Mesendoderm (in vitro differentiated cells): Measurements from ENCODE around the gene TPPP2.
A peak's percentile ranks its signal among the peaks of the same experiment; 100 is the strongest.

Source experiments
- DNase-seq: peaks from one replicate; pipeline ENCODE4 v3.0.0; 2013
- H2AK5ac ChIP-seq: 2 replicates; pipeline ENCODE4 v1.6.1; 2013; ENCODE audit warnings: low read length, inconsistent platforms
- H2BK120ac ChIP-seq: 2 replicates; pipeline ENCODE4 v1.6.1; 2013; ENCODE audit warnings: low read depth, mild to moderate bottlenecking, low read length, moderate library complexity, mixed read lengths
- H2BK15ac ChIP-seq: replicated peaks from 2 replicates; pipeline ENCODE4 v1.6.1; 2013; ENCODE audit warnings: low read depth, mild to moderate bottlenecking, moderate library complexity
- H2BK5ac ChIP-seq: 2 replicates; pipeline ENCODE4 v1.6.1; 2013; ENCODE audit warnings: low read length, inconsistent platforms
- H3K18ac ChIP-seq: 2 replicates; pipeline ENCODE4 v1.6.1; 2013; ENCODE audit warnings: mild to moderate bottlenecking, low read length, mixed read lengths
- H3K23ac ChIP-seq: one replicate; pipeline ENCODE4 v1.6.1; 2013; ENCODE audit warnings: low read length
- H3K27ac ChIP-seq: 2 replicates; pipeline ENCODE4 v1.5.1; 2013; ENCODE audit warnings: low read depth, mild to moderate bottlenecking, inconsistent platforms, low read length, moderate library complexity
- H3K27me3 ChIP-seq: 2 replicates; pipeline ENCODE4 v1.6.1; 2013; ENCODE audit warnings: low read length, control low read depth, mild to moderate bottlenecking, inconsistent platforms; ENCODE audit not compliant: insufficient read depth, poor library complexity
- H3K36me3 ChIP-seq: 2 replicates; pipeline ENCODE4 v1.6.1; 2013; ENCODE audit warnings: low read length, inconsistent platforms; ENCODE audit not compliant: control insufficient read depth, insufficient read depth
- H3K4ac ChIP-seq: one replicate; pipeline ENCODE4 v1.6.1; 2013; ENCODE audit warnings: low read depth, mild to moderate bottlenecking, low read length, moderate library complexity
- H3K4me1 ChIP-seq: 2 replicates; pipeline ENCODE4 v1.6.1; 2013; ENCODE audit warnings: low read depth, low read length, inconsistent platforms; ENCODE audit not compliant: control insufficient read depth
- H3K4me2 ChIP-seq: 2 replicates; pipeline ENCODE4 v1.6.1; 2013; ENCODE audit warnings: low read length
- H3K4me3 ChIP-seq: 2 replicates; pipeline ENCODE4 v1.5.1; 2013; ENCODE audit warnings: mild to moderate bottlenecking, low read length
- H3K56ac ChIP-seq: one replicate; pipeline ENCODE4 v1.6.1; 2013; ENCODE audit warnings: low read length
- H3K79me1 ChIP-seq: 2 replicates; pipeline ENCODE4 v1.6.1; 2013; ENCODE audit warnings: low read length, inconsistent platforms
- H3K79me2 ChIP-seq: 2 replicates; pipeline ENCODE4 v1.6.1; 2013; ENCODE audit warnings: mild to moderate bottlenecking, low read length; ENCODE audit not compliant: control insufficient read depth, insufficient read depth
- H3K9ac ChIP-seq: 2 replicates; pipeline ENCODE4 v1.6.1; 2013; ENCODE audit warnings: low read length, inconsistent platforms
- H4K5ac ChIP-seq: one replicate; pipeline ENCODE4 v1.6.1; 2013; ENCODE audit warnings: low read length
- H4K8ac ChIP-seq: one replicate; pipeline ENCODE4 v1.6.1; 2013; ENCODE audit warnings: low read depth, mild to moderate bottlenecking, control low read depth, low read length, moderate library complexity
- WGBS: extraction: QIAGEN DNeasy Blood & Tissue Kit; methylation state at CpG from one replicate; pipeline ENCODE4 v1.1.7; 2013; ENCODE audit warnings: low lambda C conversion rate, missing lambda C conversion rate; ENCODE audit not compliant: insufficient coverage; ENCODE audit errors: extremely low coverage; 5-methylcytosine and 5-hydroxymethylcytosine counted together

The TPPP2 gene

DNA sequence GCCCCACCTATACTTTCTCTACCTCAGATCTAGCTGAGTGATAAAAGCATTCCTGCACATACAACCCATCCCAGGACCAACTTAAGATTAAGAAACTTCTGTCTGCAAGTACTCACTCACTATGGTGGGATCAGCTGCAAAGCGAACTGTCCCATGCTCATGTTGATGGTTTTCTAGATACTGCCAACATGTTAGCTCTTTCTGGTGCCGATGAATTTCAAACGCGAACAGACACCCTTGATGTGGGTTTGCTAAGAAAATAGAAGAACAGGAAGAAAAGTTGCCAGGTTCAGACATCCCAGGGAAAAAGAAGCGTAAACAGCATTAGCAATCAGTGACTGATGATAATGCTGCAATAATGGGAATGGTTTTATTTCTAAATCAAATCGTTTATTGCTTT, 32.5 kb upstream of the TPPP2 start:
- Histone ChIP-seq H3K4me1 (peaks cover 8% of the 10 kb centered on the region), H3K4me3 (no peak overlapping the region), H3K27me3 (no peaks in the 10 kb centered on the region), H4K5ac (no peak overlapping the region), H3K79me1 (no peaks in the 10 kb centered on the region), H3K79me2 (no peaks in the 10 kb centered on the region), H2BK5ac (no peak overlapping the region), H2BK120ac (no peak overlapping the region), H3K27ac (no peak overlapping the region), H2BK15ac (no peak overlapping the region), H4K8ac (no peak overlapping the region), H3K4me2 (no peak overlapping the region), H3K23ac (no peak overlapping the region), H3K9ac (no peak overlapping the region), H3K36me3 (peaks cover 8% of the 10 kb centered on the region), H3K18ac (no peak overlapping the region), H2AK5ac (no peak overlapping the region), H3K4ac (no peak overlapping the region), H3K56ac (no peak overlapping the region)
- WGBS, result no CpG with 5 or more reads among the region's 6 CpGs
- no peak for DNase-seq

DNA sequence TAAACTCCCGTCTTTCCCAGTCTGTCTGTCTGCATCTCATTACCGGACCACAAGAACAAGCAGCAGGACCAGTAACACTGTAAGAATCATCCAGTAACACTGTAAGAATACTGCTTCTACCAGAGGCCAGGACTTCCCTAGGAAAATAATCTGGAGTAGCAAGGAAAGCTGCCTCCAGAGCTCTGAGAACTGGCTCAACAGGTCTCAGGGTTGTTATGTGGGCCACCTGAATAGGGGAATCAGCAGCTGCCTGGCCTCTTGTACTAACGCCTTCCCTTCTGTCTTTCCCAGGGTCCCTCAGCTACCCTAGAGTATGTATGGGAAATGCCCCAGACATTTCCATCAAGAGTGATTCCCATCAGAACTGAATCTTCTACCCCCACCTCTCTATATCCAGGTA, 31.9 kb upstream of the TPPP2 start:
- no peak overlapping the region for H3K4me3 ChIP-seq

DNA sequence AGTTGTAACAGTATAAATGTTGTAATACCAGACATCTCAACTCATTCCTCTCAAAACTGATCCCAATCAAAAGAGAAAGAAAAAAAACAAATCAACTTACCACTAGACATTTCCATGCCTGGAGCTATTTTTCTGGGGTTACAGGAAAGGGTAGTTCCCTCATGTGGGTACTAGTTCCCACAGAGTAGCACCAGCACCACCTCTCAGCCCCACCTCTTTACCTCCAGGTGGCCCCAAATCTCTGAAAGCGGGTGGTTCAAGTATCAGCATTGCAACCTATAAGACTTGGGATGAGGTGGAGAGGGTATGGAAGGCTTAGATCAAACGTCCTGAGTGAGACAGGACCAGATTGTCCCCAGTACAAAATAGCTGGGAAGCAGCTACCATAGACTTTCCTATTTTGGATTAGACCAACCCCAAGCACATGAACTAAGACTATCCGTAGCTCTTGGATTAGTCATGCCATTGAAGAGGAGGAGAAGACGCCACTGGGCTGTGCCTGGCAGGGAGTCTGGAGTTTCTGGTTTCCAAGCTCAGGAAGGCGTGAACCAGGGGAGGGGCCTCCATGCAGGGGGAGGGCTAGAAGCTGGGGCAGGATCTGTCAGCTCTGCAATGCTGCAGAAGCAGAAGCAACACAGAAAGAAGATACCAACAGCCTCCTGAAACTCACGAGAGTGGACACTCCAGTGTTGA, 31.2 kb upstream of the TPPP2 start, which contains the start of gene SLC39A2:
SLC39A2 (plus strand) TSS at position 620 of the 693 bp plus-strand sequence. CDS start 154 bp downstream, outside the sequence.
- no CpG with 5 or more reads among the region's 6 CpGs for WGBS
- Histone ChIP-seq H3K4me3 (no peak within 1 kb of the TSS), H2BK15ac (no peak within 1 kb of the TSS)

More for the DNA sequence above, 31.9 kb upstream of the TPPP2 start:
- Histone ChIP-seq H3K79me2 (no peaks in the 10 kb centered on the region), H3K36me3 (peaks cover 8% of the 10 kb centered on the region), H3K4ac (no peak overlapping the region), H3K27ac (no peak overlapping the region), H4K8ac (no peak overlapping the region), H3K18ac (no peak overlapping the region), H3K79me1 (no peaks in the 10 kb centered on the region), H2BK120ac (no peak overlapping the region), H3K23ac (no peak overlapping the region), H4K5ac (no peak overlapping the region), H3K4me2 (no peak overlapping the region), H2BK15ac (no peak overlapping the region), H2AK5ac (no peak overlapping the region), H3K4me1 (peaks cover 8% of the 10 kb centered on the region), H3K27me3 (no peaks in the 10 kb centered on the region), H3K9ac (no peak overlapping the region), H3K56ac (no peak overlapping the region), H2BK5ac (no peak overlapping the region)
- WGBS, result no CpG with 5 or more reads among the region's 3 CpGs
- DNase-seq, result peak; percentile 27

DNA sequence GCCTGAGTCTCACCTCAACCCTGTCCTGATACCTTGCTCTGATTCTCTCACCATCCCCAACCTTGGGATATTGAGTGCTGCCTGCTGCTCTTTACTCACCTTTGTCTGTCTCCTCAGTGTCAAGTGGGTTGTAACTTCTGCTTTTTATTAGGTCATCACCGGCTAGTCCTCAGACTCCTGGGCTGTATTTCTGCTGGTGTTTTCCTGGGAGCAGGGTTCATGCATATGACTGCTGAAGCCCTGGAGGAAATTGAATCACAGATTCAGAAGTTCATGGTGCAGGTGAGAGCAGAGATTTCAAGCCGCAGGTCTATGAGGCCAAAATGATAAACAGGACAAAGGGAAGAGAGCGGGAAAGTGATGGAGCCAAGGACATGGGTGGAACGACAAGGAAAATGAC, 30.4 kb upstream of the TPPP2 start:
- no peak overlapping the region for H2BK5ac ChIP-seq
- H3K27me3 ChIP-seq, result no peaks in the 10 kb centered on the region
- H3K23ac ChIP-seq, result no peak overlapping the region
- H2BK15ac ChIP-seq, result no peak overlapping the region
- H2AK5ac ChIP-seq, result no peak overlapping the region
- peaks cover 7% of the 10 kb centered on the region for H3K36me3 ChIP-seq
- no peak overlapping the region for H2BK120ac ChIP-seq
- H3K4me1 ChIP-seq, result peaks cover 8% of the 10 kb centered on the region
- DNase-seq, result no peak
- no peak overlapping the region for H4K8ac ChIP-seq
- WGBS, result no CpG with 5 or more reads among the region's 4 CpGs
- no peak overlapping the region for H4K5ac ChIP-seq
- peak overlapping the region; percentile 32 for H3K9ac ChIP-seq
- no peak overlapping the region for H3K27ac ChIP-seq
- H3K18ac ChIP-seq, result no peak overlapping the region
- H3K4ac ChIP-seq, result no peak overlapping the region
- no peak overlapping the region for H3K4me2 ChIP-seq
- H3K4me3 ChIP-seq, result no peak overlapping the region
- no peaks in the 10 kb centered on the region for H3K79me2 ChIP-seq
- H3K56ac ChIP-seq, result no peak overlapping the region
- no peaks in the 10 kb centered on the region for H3K79me1 ChIP-seq

More for the DNA sequence above, 31.2 kb upstream of the TPPP2 start, which contains the start of gene SLC39A2:
- peak; percentile 90 for DNase-seq
- H3K79me1 ChIP-seq, result no peaks in the 10 kb centered on the region
- H3K4ac ChIP-seq, result no peak within 1 kb of the TSS
- H2BK5ac ChIP-seq, result no peak within 1 kb of the TSS
- peaks cover 8% of the 10 kb centered on the region for H3K4me1 ChIP-seq
- no peak within 1 kb of the TSS for H3K56ac ChIP-seq
- H3K18ac ChIP-seq, result no peak within 1 kb of the TSS
- no peak within 1 kb of the TSS for H3K4me2 ChIP-seq
- H3K27ac ChIP-seq, result no peak within 1 kb of the TSS
- no peak within 1 kb of the TSS for H4K8ac ChIP-seq
- no peaks in the 10 kb centered on the region for H3K79me2 ChIP-seq
- no peak within 1 kb of the TSS for H3K23ac ChIP-seq
- H2AK5ac ChIP-seq, result no peak within 1 kb of the TSS
- H3K9ac ChIP-seq, result peak within 1 kb of the TSS; percentile 32
- peaks cover 8% of the 10 kb centered on the region for H3K36me3 ChIP-seq
- H4K5ac ChIP-seq, result no peak within 1 kb of the TSS
- H2BK120ac ChIP-seq, result no peak within 1 kb of the TSS
- no peaks in the 10 kb centered on the region for H3K27me3 ChIP-seq

DNA sequence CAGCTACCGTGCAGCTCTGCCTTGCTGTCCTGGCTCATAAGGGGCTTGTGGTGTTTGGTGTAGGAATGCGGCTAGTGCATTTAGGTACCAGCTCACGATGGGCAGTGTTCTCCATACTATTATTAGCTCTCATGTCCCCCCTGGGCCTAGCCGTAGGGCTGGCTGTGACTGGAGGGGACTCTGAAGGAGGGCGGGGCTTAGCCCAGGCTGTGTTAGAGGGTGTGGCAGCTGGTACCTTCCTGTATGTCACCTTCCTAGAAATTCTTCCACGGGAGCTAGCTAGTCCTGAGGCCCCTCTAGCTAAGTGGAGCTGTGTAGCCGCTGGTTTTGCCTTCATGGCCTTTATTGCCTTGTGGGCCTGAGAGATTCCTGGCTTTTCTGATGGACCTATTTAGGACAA, 28.8 kb upstream of the TPPP2 start:
- Histone ChIP-seq H2BK5ac (no peak overlapping the region), H3K4ac (no peak overlapping the region), H2BK15ac (no peak overlapping the region), H2BK120ac (no peak overlapping the region), H4K8ac (no peak overlapping the region), H3K56ac (peak overlapping the region; percentile 2), H3K23ac (no peak overlapping the region), H3K79me2 (no peaks in the 10 kb centered on the region), H3K79me1 (no peaks in the 10 kb centered on the region), H3K9ac (no peak overlapping the region), H3K4me3 (no peak overlapping the region), H2AK5ac (no peak overlapping the region), H3K4me1 (peaks cover 8% of the 10 kb centered on the region), H3K36me3 (peaks cover 1% of the 10 kb centered on the region), H3K27ac (no peak overlapping the region), H3K27me3 (no peaks in the 10 kb centered on the region), H3K18ac (no peak overlapping the region), H3K4me2 (no peak overlapping the region), H4K5ac (no peak overlapping the region)
- no peak for DNase-seq
- no CpG with 5 or more reads among the region's 7 CpGs for WGBS
